Stimulated activated CD4-positive, alpha-beta T cell treated with anti-CD3 and anti-CD28 coated beads, Interleukin-15, amount 100 ng/mL, for 24 hours (primary cell): ENCODE data around the gene TUBB2A.
"Not testable (repeated sequence)": the region's sequence is repeated elsewhere in the genome, so short reads cannot be mapped to it uniquely, and the experiment has no call there.

Source experiments
- DNase-seq: peaks from one replicate; pipeline ENCODE4 v3.0.0-alpha.2; 2020

TUBB2A gene

DNA sequence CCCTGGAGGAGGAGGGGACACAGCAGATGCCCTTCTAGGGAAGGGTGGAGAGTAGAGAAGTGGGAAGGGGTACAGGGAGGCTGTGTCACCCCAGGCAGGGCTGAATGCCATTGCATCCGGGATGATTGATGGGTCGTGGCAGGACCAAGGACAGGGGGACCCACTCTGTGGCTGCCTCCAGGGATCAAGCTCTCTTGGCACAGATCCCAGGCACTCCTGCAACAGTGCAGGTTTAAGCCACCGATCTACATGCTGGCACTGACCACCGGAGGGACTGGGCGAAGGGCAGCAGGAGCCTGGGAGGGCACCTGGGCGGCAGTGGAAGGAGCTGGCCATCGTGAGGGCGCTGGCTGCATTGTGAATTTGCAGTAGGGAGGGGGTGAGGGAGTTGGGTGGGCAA lies 22.6 kb upstream of the TUBB2A start:
- not testable (repeated sequence) for DNase-seq

DNA sequence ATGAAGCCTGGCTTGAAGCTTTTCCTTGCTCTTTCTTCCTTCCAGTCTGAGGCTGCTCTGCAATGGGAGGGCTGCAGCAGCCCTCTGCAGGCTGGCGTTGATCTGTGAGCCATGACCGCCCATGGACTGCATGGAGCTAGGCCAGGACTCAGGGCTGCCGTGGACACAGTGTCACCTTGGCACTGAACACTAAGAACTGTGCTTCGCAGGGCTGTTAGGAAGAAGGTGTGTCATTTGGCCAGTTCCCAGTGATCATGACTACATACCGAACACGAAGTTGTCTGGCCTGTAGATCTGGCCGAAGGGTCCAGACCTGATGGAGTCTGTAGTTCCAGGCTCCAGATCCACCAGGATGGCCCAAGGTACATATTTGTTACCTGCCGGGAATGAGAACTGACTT lies 21.3 kb upstream of the TUBB2A start:
- not testable (repeated sequence) for DNase-seq

DNA sequence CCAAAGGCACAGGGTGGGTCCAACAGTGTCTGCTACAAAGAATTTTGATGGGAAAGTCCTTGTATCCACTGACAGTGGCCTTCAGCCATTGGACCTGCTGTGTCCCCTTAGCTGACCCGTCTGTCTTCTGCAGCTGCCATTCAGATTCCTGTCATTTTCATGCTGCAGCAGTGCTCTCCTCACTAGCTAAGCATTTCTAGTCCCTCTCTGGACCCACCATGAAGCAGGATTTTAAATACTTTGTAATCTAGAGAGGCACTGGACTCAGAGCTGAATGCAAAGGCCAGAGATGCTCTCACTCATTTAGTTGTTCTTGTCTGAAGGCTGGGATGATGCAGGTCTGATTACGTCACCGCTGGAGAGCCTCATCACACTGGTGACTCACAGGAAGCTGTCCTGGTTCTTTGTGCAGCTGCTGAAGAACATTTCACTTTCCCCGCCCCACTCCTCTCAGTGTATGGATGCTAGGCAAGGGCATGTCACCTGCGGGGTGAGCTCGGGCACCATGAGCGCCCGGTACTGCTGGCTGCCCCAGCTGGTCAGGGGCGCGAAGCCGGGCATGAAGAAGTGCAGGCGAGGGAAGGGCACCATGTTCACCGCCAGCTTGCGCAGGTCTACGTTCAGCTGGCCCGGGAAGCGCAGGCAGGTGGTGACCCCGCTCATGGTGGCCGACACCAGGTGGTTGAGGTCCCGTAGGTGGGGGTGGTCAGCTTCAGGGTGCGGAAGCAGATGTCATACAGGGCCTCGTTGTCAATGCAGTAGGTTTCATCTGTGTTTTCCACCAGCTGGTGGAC lies 19.4 kb upstream of the TUBB2A start:
- DNase-seq = peak; percentile 61

DNA sequence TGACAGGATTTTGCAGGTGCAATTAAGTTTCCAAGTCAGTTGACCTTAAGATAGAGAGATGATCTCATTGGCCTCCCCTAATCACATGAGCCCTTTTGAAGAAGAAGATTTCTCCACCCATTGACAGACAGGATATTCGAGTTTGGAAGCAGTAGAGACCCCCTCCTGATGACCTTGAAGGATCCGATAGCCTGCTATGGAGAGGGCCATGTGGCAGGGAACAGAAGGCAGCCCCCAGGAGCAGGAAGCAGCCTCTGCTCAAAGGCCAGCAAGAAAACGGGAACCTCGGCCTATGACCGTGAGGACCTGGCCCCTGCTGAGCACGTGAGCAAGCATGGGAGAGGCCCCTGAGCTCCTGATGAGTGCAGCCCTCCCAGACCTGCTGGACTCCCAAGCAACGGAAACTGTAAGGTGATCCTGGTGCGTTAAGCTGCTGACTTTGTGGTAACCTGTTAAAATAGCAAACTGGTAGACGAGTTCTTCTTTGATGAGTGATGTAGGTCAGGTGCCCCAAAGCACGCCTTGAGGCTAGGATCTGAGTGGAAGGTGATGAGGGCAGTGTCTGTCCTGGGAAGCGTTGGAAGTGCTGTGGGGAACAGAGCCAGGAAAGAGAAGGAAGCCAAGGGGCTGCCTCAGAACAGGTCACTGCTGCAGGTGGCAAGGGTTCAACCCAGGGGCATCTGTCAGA lies 18.5 kb upstream of the TUBB2A start:
- no peak for DNase-seq

DNA sequence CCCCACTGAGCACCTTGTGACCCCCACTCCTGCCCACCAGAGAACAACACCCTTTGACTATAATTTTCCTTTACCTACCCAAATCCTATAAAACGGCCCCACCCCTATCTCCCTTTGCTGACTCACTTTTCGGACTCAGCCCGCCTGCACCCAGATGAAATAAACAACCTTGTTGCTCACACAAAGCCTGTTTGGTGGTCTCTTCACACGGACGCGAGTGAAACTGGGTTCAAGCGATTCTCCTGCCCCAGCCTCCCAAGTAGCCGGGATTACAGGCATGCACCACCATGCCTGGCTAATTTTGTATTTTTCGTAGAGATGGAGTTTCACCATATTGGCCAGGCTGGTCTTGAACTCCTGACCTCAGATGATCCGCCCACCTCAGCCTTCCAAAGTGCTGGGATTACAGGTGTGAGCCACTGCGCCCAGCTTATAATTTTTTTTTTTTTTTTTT lies 16.3 kb upstream of the TUBB2A start:
- DNase-seq = not testable (repeated sequence)

DNA sequence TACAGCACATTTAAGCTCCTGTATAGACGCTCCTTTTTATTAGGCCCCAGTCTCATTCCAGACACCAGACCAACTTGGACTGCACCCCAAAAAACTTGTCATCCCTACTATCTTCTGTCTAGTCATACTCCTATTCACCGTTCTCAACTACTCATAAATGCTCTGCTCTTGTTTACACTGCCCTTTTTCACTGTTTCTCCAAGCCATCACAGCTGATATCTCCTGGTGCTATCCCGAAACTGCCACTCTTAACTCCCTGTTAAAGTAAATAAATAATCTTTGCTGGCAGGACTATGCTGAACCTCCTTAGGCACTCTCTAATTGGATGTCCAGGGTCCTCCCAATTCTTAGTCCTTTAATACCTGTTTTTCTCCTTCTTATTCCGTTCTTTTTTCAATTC lies 15.4 kb upstream of the TUBB2A start:
- DNase-seq = not testable (repeated sequence)

DNA sequence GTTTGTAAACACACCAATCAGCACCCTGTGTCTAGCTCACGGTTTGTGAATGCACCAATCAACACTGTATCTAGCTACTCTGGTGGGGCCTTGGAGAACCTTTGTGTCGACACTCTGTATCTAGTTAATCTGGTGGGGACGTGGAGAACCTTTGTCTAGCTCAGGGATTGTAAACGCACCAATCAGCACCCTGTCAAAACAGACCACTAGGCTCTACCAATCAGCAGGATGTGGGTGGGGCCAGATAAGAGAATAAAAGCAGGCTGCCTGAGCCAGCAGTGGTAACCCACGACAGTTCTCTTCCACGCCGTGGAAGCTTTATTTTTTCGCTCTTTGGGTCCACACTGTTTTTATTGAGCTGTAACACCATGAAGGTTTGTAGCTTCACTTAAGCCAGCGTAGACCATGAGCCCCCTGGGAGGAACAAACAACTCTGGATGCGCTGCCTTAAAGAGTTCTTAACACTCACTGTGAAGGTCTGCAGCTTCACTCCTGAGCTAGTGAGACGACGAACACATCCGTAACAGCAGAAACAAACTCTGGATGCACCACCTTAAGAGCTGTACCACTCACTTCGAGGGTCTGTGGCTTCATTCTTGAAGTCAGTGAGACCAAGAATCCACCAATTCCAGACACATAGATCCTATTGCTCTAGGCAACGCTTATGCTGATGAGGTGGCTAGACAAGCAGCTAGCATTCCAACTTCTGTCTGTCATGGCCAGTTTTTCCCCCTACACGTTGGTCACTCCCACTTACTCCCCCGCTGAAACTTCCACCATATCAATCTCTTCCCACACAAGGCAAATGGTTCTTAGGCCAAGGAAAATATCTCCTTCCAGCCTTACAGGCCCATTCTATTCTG lies 14.2 kb upstream of the TUBB2A start:
- not testable (repeated sequence) for DNase-seq

DNA sequence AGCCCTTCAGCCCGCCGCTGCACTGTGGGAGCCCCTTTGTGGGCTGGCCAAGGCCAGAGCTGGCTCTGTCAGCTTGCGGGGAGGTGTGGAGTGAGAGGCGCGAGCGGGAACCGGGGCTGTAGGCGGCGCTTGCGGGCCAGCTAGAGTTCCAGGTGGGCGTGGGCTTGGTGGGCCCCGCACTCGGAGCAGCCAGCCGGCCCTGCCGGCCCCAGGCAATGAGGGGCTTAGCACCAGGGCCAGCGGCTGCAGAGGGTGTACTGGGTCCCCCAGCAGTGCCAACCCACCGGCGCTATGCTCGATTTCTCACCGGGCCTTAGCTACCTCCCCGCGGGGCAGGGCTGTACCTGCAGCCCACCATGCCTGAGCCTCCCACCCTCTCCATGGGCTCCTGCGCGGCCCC lies 13.3 kb upstream of the TUBB2A start:
- not testable (repeated sequence) for DNase-seq

DNA sequence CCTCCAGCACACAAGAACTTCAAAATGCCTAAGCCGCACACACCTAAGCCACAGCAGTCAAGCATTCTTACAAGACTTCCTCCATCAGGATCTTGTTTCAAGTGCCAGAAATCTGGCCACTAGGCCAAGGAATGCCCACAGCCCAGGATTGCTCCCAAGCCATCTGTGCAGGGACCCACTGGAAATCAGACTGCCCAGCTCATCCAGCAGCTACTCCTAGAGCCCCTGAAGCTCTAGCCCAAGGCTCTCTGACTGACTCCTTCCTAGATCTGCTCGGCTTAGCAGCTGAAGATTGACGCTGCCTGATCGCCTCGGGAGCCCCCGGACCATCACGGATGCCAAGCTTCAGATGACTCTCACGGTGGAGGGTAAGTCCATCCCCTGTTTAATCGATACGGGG lies 10.7 kb upstream of the TUBB2A start:
- not testable (repeated sequence) for DNase-seq

DNA sequence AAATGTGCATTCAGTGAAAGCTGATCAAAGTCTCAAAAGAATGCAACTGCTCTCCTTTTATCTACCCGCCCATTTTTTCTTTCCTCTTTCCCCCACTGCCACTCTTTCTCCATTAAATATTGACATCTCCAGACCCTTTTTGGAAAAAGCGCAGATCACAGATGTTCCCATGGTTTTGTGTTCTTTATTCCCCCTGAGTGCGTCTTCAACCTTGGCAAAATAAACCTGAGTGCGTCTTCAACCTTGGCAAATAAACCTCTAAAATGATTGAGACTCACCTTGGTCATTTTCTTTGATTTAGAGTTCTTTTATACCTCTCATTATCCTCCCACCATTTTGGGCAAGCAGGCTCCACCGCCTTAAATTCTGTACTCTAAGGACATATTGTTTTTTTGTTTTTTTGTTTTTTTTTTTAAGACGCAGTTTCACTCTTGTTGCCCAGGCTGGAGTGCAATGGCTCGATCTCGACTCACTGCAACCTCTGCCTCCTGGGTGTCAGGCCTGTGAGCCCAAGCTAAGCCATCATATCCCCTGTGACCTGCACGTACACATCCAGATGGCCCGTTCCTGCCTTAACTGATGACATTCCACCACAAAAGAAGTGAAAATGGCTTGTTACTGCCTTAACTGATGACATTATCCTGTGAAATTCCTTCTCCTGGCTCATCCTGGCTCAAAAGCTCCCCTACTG lies 9.3 kb upstream of the TUBB2A start:
- not testable (repeated sequence) for DNase-seq

DNA sequence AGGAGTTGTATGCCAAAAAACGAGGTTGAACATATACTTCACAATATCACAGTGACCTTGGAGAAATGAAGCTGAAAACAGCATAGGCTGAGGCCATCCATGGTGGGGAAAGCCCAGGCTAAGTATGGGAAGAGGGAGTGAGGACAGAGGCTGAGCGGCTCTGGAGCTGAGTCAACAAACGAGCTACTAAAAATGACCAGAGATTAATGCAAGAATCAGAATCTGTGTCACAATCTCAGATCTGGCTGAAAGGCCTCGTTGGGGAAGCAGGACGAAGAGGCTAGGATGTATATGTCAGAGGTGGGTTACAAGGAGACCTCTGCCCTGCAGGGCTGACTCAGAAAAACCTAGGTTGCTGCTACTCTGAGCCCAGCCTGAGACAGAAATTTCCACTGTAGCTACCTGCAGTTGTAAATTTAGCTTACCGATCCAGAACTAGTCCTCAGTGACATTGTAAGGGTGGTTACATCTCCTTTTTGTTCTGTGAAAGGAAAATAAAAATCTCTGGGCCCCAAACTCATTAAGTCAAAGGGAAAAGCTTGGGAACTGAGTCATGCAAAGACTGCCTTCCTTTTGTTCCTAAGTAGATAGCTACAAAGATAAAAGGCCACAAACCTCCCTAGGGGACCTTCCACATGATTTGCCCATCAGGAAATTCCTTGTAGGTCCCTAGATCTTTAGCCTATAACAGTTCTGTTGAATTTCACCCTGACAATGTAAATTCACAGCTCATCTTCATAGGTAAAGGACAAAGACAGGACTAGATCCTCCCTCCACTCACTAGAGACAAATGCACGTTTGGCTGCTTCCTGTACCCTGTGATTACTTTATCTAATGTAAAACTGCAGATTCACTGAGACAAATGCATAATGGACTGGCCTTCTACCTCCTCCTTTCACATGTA lies 8.5 kb upstream of the TUBB2A start:
- DNase-seq = no peak

DNA sequence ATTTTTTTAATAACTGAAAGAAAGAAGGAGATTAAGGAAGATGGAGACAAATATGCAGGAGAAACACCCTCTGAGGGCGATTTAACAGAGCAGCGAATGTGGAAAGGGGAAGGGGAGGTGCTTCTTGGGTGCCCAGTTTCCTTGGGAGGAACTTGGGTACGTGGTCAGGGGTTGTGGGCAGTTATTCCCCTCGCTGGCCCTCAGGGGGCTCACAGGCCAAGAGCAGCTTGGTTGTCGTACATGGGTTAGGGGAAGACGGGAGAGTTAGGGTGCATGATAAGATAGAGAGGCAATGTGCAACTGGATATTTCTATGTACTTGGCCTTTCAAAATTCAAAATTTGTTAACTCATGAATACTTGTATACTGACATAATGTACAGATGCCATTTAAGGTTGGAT lies 7.0 kb upstream of the TUBB2A start:
- no peak for DNase-seq

DNA sequence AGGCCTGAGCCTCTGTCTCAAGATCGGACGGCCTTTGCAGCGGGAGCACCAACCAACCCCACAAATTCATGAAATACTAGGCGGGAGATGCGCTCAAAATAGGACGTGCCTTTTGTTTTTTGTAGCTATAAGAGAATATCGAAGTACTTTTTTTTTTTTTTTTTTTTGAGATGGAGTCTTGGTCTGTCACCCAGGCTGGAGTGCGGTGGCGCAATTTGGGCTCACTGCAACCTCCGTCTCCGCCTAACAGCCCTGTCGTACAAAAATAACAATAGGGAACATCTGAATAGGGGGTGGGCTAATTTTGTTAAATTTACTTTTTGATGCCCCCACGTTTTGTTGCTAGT lies 5.9 kb upstream of the TUBB2A start:
- DNase-seq = no peak

DNA sequence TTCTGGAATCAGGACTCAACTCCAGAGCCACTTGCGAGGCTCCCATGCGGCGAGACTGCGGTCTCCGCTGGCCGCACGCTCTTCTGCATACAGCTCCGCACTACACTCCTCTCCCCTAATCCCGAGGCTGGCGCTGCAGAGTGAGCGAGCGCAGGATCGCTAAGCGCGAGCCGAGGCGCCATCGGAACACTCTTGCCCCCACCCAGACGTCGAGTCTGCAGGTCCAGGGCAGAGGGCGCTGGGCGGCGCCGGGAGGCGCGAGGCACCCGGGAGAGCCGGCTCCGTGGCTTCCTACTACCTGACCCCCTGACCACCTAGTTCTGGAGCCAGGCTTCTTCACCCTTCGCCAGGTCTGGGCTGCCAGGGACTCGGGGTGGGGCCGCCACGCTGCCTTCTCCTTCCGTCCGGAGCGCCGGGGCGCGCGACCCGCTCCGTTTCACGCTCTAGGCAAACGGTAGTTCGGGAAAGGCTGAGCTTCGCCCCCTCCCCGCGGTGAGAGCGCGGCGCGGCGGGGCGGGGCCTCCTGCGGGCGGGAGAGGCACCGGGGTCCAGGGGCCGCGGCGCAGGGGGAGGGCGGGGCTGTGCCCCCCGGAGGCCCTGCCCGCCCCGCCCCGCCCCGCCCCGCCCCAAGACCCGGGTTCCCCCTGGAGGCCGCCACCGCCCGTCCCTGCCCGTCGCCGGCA lies 5.4 kb upstream of the TUBB2A start:
- peak; percentile 66 for DNase-seq

DNA sequence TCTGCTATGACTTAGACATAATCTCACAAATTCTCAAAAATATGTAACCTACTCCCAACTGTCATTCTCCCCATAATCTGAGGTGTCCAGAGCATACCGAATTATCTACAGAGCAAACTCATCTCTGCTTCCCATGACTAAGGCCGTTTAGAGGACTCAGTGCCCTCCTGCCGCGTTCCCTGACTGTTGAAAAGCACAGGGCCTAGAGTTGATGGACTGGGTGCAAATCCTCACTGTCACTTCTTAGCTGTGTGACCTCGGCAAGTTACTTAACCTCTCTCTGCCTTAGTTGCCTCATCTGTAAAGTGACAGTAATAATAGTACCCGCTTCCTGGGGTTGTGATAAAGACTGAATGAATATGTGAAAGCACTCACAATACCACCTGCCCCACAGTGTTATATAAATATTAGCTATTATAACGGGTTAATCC lies 4.7 kb upstream of the TUBB2A start:
- no peak for DNase-seq

DNA sequence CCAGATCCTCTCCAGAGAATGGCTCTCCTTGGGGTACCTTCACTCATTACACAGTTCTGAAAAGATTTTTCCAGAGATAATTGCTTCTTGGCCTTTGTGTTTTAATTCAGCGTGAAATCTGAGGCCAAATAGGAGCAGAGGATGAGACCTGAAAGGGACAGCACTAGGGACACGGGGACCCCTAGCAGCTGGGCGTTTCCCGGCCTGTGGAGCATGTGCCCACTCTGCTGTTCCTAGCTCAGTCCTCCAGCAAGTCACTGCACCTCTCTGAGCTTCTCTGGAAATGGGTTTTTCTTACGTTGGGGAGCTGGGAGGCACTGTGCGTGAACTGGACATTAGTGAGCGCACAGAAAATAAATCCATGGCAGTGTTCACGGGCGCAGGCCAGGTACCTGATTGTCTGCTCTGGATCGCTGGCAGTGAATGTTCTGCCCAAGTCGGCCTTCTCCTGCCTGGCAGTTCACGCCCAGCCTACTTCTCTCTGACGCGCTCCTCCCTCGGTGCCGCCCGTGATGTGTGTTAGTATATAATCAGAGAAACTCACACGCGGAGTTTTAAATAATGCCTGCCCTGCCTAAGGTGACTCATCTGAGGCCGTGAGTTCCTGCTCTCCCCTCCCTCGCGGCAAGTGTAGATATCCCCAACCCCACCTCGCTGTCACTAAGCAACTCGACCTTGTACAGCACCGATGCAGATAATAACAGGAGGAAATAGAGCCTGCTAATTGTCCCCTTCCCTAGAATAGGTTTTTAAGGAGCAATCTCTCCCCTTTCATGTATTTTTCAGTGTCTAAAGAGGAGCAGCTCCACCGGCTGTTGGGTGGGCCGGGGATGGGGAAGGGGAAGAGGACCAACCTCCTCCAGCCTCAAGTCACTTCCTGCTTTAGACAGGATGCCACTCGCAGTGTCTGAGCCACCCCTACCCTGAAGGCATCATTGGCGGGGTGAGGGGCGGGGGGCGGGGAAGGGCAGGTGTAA lies 2.7 kb upstream of the TUBB2A start:
- DNase-seq = peak; percentile 62

DNA sequence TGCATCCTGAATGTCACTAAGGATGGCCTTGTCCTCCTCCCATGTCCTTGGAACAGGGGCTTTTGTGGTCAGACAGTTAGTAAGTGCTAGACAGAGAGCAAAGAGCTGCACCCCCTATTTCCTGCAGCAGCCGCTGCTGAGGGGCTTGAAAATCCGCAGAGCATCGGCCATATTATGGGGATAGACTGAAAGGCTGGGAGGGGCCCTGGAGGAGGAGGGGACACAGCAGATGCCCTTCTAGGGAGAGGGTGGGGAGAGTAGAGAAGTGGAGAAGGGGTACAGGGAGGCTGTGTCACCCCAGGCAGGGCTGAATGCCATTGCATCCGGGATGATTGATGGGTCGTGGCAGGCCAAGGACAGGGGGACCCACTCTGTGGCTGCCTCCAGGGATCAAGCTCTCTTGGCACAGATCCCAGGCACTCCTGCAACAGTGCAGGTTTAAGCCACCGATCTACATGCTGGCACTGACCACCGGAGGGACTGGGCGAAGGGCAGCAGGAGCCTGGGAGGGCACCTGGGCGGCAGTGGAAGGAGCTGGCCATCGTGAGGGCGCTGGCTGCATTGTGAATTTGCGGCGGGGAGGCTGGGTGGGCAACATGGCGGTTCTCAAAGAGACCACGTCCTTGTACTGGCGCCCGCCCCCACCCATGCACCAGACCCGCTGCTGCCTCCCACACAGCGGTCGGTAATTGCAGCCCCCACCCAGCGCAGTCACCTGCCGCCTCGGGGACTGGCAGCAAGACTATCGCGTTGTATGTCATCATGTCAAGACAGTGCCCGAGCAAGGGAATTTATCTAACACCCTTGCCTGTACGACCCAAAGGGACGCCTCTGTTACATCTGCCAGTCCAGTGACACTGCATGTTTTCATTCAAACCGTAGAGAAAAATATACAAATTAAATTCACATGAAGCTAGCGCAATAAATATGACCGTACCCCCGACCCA lies 887 bp downstream of the TUBB2A start:
- peak; percentile 24 for DNase-seq

DNA sequence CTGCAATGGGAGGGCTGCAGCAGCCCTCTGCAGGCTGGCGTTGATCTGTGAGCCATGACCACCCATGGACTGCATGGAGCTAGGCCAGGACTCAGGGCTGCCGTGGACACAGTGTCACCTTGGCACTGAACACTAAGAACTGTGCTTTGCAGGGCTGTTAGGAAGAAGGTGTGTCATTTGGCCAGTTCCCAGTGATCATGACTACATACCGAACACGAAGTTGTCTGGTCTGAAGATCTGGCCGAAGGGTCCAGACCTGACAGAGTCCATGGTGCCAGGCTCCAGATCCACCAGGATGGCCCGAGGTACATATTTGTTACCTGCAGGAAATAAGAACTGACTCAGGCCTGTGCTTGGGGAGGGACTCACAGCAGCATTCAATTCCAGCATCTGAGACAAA lies 1.9 kb downstream of the TUBB2A start:
- DNase-seq = not testable (repeated sequence)

DNA sequence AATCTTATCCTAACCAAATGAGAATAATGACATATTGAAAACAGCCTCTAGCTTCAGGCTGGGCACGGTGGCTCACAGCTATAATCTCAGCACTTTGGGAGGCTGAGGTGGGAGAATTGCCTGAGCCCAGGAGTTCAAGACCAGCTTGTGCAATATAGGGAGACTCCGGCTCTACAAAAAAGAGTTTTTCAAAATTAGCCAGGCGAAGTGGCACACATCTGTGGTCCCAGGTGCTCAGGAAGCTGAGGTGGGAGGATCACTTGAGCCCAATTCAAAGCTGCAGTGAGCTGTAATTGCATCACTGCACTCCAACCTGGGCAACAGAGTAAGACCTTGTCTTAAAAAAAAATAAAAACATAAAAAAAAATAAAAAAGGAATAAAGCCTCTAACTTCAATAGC lies 4.7 kb downstream of the TUBB2A start:
- no peak for DNase-seq
